HEK293 (cell line): ENCODE results near the gene ACOT7.

Experiments
- CTCF ChIA-PET: fragments of 350-600 bp; formaldehyde crosslinking; extraction: SDS; loops from one replicate; lab custom pipeline; 2021; ENCODE audit warnings: antibody characterized with exemption; lab: Yijun Ruan, JAX
- POLR2A ChIA-PET: fragments of 300-600 bp; formaldehyde crosslinking; extraction: SDS; loops from one replicate; lab custom pipeline; 2020; ENCODE audit warnings: antibody characterized with exemption, inconsistent platforms; lab: Yijun Ruan, JAX
- H3K27ac ChIP-seq: fragments of 200-500 bp; sonication (Bioruptor generic); 2 replicates; pipeline ENCODE4 v1.5.1; 2014; ENCODE audit warnings: low read depth, low read length, control low read depth, inconsistent platforms; ENCODE audit errors: extremely low read depth
- H3K36me3 ChIP-seq, 2 experiments: fragments of 200-500 bp in 1 of 2; sonication (Bioruptor generic) in 1 of 2; 1 replicate in 1 of 2; 2 replicates in 1 of 2; pipeline ENCODE4 v1.5.1; 2014 to 2017; ENCODE audit warnings: inconsistent platforms in 2 of 2, low read length in 2 of 2; ENCODE audit not compliant: control insufficient read depth in 2 of 2, insufficient read depth in 1 of 2
- H3K4me1 ChIP-seq: fragments of 200-500 bp; sonication (Bioruptor generic); 2 replicates; pipeline ENCODE4 v1.5.1; 2014; ENCODE audit warnings: mild to moderate bottlenecking, low read length, inconsistent platforms; ENCODE audit not compliant: control insufficient read depth, insufficient read depth
- H3K4me3 ChIP-seq: 2 replicates; pipeline ENCODE4 v1.5.1; 2011; ENCODE audit warnings: low read depth, mild to moderate bottlenecking, control low read depth, low read length, moderate library complexity
- H3K9me3 ChIP-seq: fragments of 200-500 bp; sonication (Bioruptor generic); 2 replicates; pipeline ENCODE4 v1.5.1; 2014; ENCODE audit warnings: low read depth, low read length, inconsistent platforms; ENCODE audit not compliant: control insufficient read depth, insufficient read depth
- BCL11A ChIP-seq: fragments of 450-650 bp; formaldehyde crosslinking; IDR thresholded peaks from 2 replicates; pipeline ENCODE4 v1.5.1; 2016; ENCODE audit warnings: low read depth, missing biosample characterization, missing genetic modification characterization
- KLF16 ChIP-seq: fragments of 450-650 bp; formaldehyde crosslinking; IDR thresholded peaks from 2 replicates; pipeline ENCODE4 v1.5.1; 2017; ENCODE audit warnings: missing biosample characterization, missing genetic modification characterization
- KLF7 ChIP-seq: fragments of 450-650 bp; formaldehyde crosslinking; IDR thresholded peaks from 2 replicates; pipeline ENCODE4 v1.5.1; 2016; ENCODE audit warnings: missing biosample characterization, missing genetic modification characterization, borderline replicate concordance
- OSR2 ChIP-seq: fragments of 450-650 bp; formaldehyde crosslinking; IDR thresholded peaks from 2 replicates; pipeline ENCODE4 v1.5.1; 2016; ENCODE audit warnings: missing biosample characterization, missing genetic modification characterization
- OVOL3 ChIP-seq: fragments of 450-650 bp; formaldehyde crosslinking; IDR thresholded peaks from 2 replicates; pipeline ENCODE4 v1.5.1; 2016; ENCODE audit warnings: missing biosample characterization, missing genetic modification characterization
- SP2 ChIP-seq: fragments of 450-650 bp; formaldehyde crosslinking; IDR thresholded peaks from 2 replicates; pipeline ENCODE4 v1.5.1; 2016; ENCODE audit warnings: missing biosample characterization, missing genetic modification characterization
- SP7 ChIP-seq: fragments of 450-650 bp; formaldehyde crosslinking; IDR thresholded peaks from 2 replicates; pipeline ENCODE4 v1.5.1; 2016; ENCODE audit warnings: missing biosample characterization, missing genetic modification characterization
- ZFHX2 ChIP-seq: fragments of 450-650 bp; formaldehyde crosslinking; conservative IDR thresholded peaks from 2 replicates; pipeline ENCODE4 v1.5.1; 2016; ENCODE audit warnings: missing biosample characterization, missing genetic modification characterization
- ZFP69B ChIP-seq: fragments of 450-650 bp; formaldehyde crosslinking; IDR thresholded peaks from 2 replicates; pipeline ENCODE4 v1.5.1; 2016; ENCODE audit warnings: missing biosample characterization, missing genetic modification characterization
- ZNF214 ChIP-seq: fragments of 450-650 bp; formaldehyde crosslinking; IDR thresholded peaks from 2 replicates; pipeline ENCODE4 v1.5.1; 2017; ENCODE audit warnings: missing biosample characterization, mild to moderate bottlenecking, missing genetic modification characterization, borderline replicate concordance
- ZNF223 ChIP-seq: fragments of 450-650 bp; formaldehyde crosslinking; IDR thresholded peaks from 2 replicates; pipeline ENCODE4 v1.5.1; 2016; ENCODE audit warnings: missing biosample characterization, missing genetic modification characterization
- ZNF311 ChIP-seq: fragments of 450-650 bp; formaldehyde crosslinking; IDR thresholded peaks from 2 replicates; pipeline ENCODE4 v1.5.1; 2017; ENCODE audit warnings: missing biosample characterization, missing genetic modification characterization, borderline replicate concordance
- ZNF561 ChIP-seq: fragments of 450-650 bp; IDR thresholded peaks from 2 replicates; pipeline ENCODE4 v1.5.1; 2018; ENCODE audit warnings: missing biosample characterization, missing genetic modification characterization, borderline replicate concordance
- ZNF571 ChIP-seq: fragments of 450-650 bp; formaldehyde crosslinking; IDR thresholded peaks from 2 replicates; pipeline ENCODE4 v1.5.0; 2017; ENCODE audit warnings: missing biosample characterization, missing genetic modification characterization
- ZNF600 ChIP-seq: fragments of 450-650 bp; formaldehyde crosslinking; IDR thresholded peaks from 2 replicates; pipeline ENCODE4 v1.5.1; 2016; ENCODE audit warnings: missing biosample characterization, missing genetic modification characterization
- ZNF660 ChIP-seq: fragments of 450-650 bp; IDR thresholded peaks from 2 replicates; pipeline ENCODE4 v1.5.1; 2018; ENCODE audit warnings: missing biosample characterization, mild to moderate bottlenecking, missing genetic modification characterization
- ZNF677 ChIP-seq: fragments of 450-650 bp; IDR thresholded peaks from 2 replicates; pipeline ENCODE4 v1.5.0; 2018; ENCODE audit warnings: missing biosample characterization, mild to moderate bottlenecking, missing genetic modification characterization, moderate library complexity
- ZNF747 ChIP-seq: fragments of 450-650 bp; formaldehyde crosslinking; IDR thresholded peaks from 2 replicates; pipeline ENCODE4 v1.5.1; 2016; ENCODE audit warnings: missing biosample characterization, missing genetic modification characterization
- TF ChIP-seq, protein P1 (sequence below): fragments of 450-650 bp; formaldehyde crosslinking; IDR thresholded peaks from 2 replicates; pipeline ENCODE4 v1.5.1; 2017; ENCODE audit warnings: missing biosample characterization, mild to moderate bottlenecking, missing genetic modification characterization, moderate library complexity
- TF ChIP-seq, protein P2 (sequence below): fragments of 450-650 bp; formaldehyde crosslinking; optimal IDR thresholded peaks from 2 replicates; pipeline ENCODE3; 2016; ENCODE audit warnings: missing biosample characterization, mild to moderate bottlenecking, missing genetic modification characterization
- TF ChIP-seq, protein P3 (sequence below): sonication (generic); formaldehyde crosslinking; IDR thresholded peaks from 2 replicates; pipeline ENCODE4 v1.8.1; 2022; ENCODE audit warnings: mild to moderate bottlenecking, moderate library complexity, missing genetic modification reagents
- TF ChIP-seq, protein P4 (sequence below): fragments of 450-650 bp; formaldehyde crosslinking; IDR thresholded peaks from 2 replicates; pipeline ENCODE4 v1.5.1; 2016; ENCODE audit warnings: missing biosample characterization, missing genetic modification characterization
- TF ChIP-seq, protein P5 (sequence below): fragments of 450-650 bp; formaldehyde crosslinking; conservative IDR thresholded peaks from 2 replicates; pipeline ENCODE4 v1.5.1; 2016; ENCODE audit warnings: low read depth, missing biosample characterization, missing genetic modification characterization

ACOT7 gene, protein sequence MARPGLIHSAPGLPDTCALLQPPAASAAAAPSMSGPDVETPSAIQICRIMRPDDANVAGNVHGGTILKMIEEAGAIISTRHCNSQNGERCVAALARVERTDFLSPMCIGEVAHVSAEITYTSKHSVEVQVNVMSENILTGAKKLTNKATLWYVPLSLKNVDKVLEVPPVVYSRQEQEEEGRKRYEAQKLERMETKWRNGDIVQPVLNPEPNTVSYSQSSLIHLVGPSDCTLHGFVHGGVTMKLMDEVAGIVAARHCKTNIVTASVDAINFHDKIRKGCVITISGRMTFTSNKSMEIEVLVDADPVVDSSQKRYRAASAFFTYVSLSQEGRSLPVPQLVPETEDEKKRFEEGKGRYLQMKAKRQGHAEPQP

DNA sequence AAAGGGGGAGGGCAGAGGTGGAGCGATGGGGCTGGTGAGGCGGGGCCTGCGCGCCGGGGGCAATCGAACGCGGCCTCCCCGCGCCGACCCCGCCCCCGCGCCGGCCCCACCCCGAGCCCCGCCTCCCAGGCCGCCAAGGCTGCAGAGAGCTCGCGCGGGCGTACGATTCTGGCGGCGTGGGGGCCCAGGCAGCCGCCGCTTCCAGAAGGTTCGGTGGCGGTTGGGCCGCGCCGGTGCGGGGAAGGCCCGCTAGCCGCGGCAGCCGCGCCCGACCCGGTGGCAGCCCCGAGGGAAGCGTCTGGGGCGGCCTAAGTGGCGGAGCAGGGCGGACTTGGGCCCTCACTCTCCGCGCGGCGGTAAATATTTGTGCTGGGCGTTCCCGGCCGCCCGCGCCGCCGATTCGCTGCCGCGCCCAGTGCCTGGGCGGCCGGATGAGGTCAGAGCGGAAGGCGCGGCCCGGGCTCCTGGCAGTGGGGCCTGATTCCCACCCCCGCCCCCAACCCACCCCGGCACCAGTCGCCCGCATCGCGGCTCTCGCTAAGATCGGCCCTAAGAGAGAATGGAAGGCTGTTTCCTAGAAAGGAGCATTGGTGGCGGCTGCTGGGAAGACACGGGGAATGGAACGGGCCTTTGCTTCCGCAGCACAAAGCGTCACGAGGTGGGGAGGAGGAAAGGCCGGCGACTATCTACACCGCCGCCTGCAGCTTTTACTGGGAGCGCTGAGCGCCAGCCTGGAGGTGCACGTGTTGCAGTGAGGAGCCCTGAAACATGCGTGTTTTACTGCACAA lies at the start of gene ACOT7:
TSS of gene ACOT7 (minus strand) at position 368 of the 788 bp plus-strand sequence. CDS start 368 bp downstream, outside the sequence.
- H3K4me1 ChIP-seq: peaks cover 8% of the 10 kb centered on the region; the same call in 1 of the 2 replicates
- peak within 1 kb of the TSS; percentile 90 for H3K27ac ChIP-seq
- ChIA-PET POLR2A (interaction anchor here (1.0 to 2.0 kb wide), 8 partner anchors 9 to 187 kb away, joined by 3 to 11 read pairs (median 3); partner anchors contain the start of gene RNF207), CTCF (interaction anchor here (0.6 to 6.1 kb wide), 8 partner anchors 21 to 93 kb away, joined by 3 to 77 read pairs (median 4); no protein-coding TSS in a partner anchor)
- H3K9me3 ChIP-seq: no peaks in the 10 kb centered on the region
- peaks cover 0 to 9% of the 10 kb centered on the region in 2 experiments; a peak in 2 of 3 replicates for H3K36me3 ChIP-seq
- H3K4me3 ChIP-seq: peak within 1 kb of the TSS; percentile 75
- TF ChIP-seq, protein P1, sequence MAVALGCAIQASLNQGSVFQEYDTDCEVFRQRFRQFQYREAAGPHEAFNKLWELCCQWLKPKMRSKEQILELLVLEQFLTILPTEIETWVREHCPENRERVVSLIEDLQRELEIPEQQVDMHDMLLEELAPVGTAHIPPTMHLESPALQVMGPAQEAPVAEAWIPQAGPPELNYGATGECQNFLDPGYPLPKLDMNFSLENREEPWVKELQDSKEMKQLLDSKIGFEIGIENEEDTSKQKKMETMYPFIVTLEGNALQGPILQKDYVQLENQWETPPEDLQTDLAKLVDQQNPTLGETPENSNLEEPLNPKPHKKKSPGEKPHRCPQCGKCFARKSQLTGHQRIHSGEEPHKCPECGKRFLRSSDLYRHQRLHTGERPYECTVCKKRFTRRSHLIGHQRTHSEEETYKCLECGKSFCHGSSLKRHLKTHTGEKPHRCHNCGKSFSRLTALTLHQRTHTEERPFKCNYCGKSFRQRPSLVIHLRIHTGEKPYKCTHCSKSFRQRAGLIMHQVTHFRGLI (tag by site-specific recombination): peak; percentile 95
- TF ChIP-seq ZNF311 (tag by site-specific recombination): no peak
- TF ChIP-seq, protein P2, sequence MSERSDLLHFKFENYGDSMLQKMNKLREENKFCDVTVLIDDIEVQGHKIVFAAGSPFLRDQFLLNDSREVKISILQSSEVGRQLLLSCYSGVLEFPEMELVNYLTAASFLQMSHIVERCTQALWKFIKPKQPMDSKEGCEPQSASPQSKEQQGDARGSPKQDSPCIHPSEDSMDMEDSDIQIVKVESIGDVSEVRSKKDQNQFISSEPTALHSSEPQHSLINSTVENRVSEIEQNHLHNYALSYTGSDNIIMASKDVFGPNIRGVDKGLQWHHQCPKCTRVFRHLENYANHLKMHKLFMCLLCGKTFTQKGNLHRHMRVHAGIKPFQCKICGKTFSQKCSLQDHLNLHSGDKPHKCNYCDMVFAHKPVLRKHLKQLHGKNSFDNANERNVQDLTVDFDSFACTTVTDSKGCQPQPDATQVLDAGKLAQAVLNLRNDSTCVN (tag by site-specific recombination): peak; percentile 87
- no peak for TF ChIP-seq ZNF571
- TF ChIP-seq ZNF561: 0 out of 2 replicates have a peak, but pooled peaks have one; percentile 61
- TF ChIP-seq ZNF660: peak; percentile 58; the same call in 1 of the 2 replicates
- peak; percentile 21; the same call in 1 of the 2 replicates for TF ChIP-seq KLF7 (tag by site-specific recombination)
- TF ChIP-seq ZNF223 (tag by site-specific recombination): peak; percentile 92; the same call in 1 of the 2 replicates
- TF ChIP-seq OVOL3 (tag by site-specific recombination): no peak
- 0 out of 2 replicates have a peak, but pooled peaks have one; percentile 32 for TF ChIP-seq OSR2 (tag by site-specific recombination)
- peak; percentile 31; the same call in 1 of the 2 replicates for TF ChIP-seq ZFP69B (tag by site-specific recombination)
- no peak for TF ChIP-seq ZNF747
- TF ChIP-seq ZNF600: 0 out of 2 replicates have a peak, but pooled peaks have one; percentile 50
- TF ChIP-seq ZFHX2 (tag by site-specific recombination): peak; percentile 82
- peak; percentile 88 for TF ChIP-seq ZNF677 (tag by site-specific recombination)
- TF ChIP-seq, protein P3, sequence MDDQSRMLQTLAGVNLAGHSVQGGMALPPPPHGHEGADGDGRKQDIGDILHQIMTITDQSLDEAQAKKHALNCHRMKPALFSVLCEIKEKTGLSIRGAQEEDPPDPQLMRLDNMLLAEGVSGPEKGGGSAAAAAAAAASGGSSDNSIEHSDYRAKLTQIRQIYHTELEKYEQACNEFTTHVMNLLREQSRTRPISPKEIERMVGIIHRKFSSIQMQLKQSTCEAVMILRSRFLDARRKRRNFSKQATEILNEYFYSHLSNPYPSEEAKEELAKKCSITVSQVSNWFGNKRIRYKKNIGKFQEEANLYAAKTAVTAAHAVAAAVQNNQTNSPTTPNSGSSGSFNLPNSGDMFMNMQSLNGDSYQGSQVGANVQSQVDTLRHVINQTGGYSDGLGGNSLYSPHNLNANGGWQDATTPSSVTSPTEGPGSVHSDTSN (CRISPR knock-in tag): 0 out of 2 replicates have a peak, but pooled peaks have one; percentile 43
- TF ChIP-seq SP2 (tag by site-specific recombination): peak; percentile 55; the same call in 1 of the 2 replicates
- TF ChIP-seq, protein P4, sequence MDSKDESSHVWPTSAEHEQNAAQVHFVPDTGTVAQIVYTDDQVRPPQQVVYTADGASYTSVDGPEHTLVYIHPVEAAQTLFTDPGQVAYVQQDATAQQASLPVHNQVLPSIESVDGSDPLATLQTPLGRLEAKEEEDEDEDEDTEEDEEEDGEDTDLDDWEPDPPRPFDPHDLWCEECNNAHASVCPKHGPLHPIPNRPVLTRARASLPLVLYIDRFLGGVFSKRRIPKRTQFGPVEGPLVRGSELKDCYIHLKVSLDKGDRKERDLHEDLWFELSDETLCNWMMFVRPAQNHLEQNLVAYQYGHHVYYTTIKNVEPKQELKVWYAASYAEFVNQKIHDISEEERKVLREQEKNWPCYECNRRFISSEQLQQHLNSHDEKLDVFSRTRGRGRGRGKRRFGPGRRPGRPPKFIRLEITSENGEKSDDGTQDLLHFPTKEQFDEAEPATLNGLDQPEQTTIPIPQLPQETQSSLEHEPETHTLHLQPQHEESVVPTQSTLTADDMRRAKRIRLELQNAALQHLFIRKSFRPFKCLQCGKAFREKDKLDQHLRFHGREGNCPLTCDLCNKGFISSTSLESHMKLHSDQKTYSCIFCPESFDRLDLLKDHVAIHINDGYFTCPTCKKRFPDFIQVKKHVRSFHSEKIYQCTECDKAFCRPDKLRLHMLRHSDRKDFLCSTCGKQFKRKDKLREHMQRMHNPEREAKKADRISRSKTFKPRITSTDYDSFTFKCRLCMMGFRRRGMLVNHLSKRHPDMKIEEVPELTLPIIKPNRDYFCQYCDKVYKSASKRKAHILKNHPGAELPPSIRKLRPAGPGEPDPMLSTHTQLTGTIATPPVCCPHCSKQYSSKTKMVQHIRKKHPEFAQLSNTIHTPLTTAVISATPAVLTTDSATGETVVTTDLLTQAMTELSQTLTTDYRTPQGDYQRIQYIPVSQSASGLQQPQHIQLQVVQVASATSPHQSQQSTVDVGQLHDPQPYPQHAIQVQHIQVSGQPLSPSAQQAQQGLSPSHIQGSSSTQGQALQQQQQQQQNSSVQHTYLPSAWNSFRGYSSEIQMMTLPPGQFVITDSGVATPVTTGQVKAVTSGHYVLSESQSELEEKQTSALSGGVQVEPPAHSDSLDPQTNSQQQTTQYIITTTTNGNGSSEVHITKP (tag by site-specific recombination): peak; percentile 79
- TF ChIP-seq KLF16 (tag by site-specific recombination): peak; percentile 20; the same call in 1 of the 2 replicates
- TF ChIP-seq ZNF214 (tag by site-specific recombination): no peak
- peak; percentile 57 for TF ChIP-seq SP7
- no peak for TF ChIP-seq BCL11A
- TF ChIP-seq, protein P5, sequence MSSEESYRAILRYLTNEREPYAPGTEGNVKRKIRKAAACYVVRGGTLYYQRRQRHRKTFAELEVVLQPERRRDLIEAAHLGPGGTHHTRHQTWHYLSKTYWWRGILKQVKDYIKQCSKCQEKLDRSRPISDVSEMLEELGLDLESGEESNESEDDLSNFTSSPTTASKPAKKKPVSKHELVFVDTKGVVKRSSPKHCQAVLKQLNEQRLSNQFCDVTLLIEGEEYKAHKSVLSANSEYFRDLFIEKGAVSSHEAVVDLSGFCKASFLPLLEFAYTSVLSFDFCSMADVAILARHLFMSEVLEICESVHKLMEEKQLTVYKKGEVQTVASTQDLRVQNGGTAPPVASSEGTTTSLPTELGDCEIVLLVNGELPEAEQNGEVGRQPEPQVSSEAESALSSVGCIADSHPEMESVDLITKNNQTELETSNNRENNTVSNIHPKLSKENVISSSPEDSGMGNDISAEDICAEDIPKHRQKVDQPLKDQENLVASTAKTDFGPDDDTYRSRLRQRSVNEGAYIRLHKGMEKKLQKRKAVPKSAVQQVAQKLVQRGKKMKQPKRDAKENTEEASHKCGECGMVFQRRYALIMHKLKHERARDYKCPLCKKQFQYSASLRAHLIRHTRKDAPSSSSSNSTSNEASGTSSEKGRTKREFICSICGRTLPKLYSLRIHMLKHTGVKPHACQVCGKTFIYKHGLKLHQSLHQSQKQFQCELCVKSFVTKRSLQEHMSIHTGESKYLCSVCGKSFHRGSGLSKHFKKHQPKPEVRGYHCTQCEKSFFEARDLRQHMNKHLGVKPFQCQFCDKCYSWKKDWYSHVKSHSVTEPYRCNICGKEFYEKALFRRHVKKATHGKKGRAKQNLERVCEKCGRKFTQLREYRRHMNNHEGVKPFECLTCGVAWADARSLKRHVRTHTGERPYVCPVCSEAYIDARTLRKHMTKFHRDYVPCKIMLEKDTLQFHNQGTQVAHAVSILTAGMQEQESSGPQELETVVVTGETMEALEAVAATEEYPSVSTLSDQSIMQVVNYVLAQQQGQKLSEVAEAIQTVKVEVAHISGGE (tag by site-specific recombination): peak; percentile 50; the same call in 1 of the 2 replicates
